Activated CD4-positive, alpha-beta T cell treated with anti-CD3 and anti-CD28 coated beads for 4 hours (primary cell): ENCODE data around the gene ADAM10.

Experiments
- DNase-seq, 2 donors: peaks; one replicate each; pipeline ENCODE4 v3.0.0-alpha.2; 2020

Gene ADAM10

GRCh38 chr15:58568157-58568571, 181.3 kb downstream of the ADAM10 start:
- DNase-seq, result no peak

- DNase-seq, result no peak
Observed at GRCh38 chr15:58566029-58566428, 183.5 kb downstream of the ADAM10 start.

DNA sequence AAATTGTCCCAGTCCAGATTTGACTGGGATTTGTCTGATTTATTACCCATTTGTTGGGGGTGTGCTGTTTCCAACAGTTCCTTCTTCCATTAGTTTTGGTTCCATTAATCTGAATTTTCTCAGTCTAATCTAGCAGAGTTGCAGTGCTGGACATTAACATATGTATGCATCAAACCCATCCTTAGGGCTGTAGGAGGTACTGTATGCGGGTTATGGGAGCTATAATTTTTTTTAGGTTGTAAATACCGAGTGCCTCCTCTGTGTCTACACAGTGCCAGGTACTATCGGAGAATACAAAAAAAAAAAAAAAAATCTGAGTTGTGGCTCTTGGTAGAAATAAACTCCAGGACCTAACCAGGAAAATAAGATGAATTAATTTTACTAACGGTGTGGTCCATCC, 183.9 kb downstream of the ADAM10 start:
- DNase-seq, result no peak

DNA sequence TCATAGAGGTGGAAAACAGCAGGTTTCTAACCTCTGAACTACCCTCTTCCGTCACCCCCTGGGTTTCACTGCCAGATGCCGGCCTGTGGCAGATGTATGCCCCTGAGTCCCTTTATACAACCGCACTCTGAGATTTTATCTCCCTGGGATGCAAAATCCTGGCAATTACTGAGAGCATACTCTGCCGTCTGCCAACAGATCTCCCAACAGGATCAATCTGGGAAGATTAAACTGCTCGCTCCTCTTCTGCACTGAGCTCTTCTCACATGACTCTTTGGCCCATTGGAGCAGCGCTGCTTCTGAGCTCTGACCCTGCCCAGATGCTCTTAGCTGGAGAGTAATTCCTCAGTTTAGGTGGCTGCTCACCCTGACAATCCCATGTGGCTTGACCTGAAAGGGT, 184.5 kb downstream of the ADAM10 start:
- no peak for DNase-seq

GRCh38 chr15:58562135-58562534, 187.4 kb downstream of the ADAM10 start:
- DNase-seq, result no peak

DNA sequence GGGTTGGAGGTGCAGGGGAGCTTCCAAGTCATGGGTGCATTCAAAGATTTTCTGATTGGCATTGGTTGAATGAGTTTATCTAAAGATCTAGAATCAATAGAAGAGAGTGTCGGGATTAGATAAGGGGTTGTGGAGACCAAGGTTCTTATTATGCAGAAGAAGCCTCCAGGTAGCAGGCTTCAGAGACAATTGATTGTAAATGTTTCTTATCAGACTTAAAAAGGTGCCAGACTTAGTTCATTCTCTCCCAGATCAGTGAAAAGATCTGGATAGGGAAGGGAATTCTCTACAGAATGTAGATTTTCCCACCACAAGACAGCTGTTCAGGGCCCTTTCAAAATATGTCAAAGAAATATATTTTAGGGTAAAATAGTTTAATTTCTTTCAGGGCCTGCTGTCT, 188.2 kb downstream of the ADAM10 start:
- DNase-seq, result no peak

DNA sequence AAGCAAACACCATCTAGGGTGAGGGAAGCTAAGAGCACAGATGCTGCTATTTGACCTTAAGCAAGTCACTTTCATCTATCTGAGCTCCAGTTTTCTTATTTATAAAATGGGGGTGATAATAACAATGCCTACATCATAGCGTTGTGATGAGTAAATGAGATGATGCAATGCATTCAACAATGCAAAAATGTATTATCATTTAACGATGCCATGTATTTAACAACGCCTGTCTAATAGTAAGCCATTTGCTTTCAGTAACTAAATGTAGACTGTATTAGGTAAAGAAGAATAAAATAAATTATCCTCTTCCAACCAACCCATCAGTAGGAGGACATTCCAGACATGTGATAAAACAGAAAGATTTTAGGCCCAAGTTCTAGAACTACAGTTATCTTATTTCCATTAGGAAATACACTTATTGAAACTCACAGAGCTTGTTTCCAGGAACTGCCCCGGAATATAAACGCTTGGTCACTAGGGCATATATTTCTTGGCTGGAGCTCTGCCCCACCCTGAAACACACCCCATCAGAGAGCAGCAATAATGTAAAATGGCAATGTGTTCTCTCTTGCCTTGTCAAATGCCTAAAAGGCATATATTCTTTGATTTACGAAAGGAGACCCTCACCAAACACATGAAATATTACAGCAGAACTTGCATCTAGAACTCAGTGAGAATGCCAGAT, 189.5 kb downstream of the ADAM10 start:
- DNase-seq, result no peak

GRCh38 chr15:58558777-58559176, 190.7 kb downstream of the ADAM10 start:
- DNase-seq, result no peak

- DNase-seq, result no peak
Observed at GRCh38 chr15:58556541-58556940, 193.0 kb downstream of the ADAM10 start.

GRCh38 chr15:58556028-58556361, 193.5 kb downstream of the ADAM10 start:
- no peak for DNase-seq

GRCh38 chr15:58555162-58556027, 194.1 kb downstream of the ADAM10 start:
- DNase-seq, result no peak

DNA sequence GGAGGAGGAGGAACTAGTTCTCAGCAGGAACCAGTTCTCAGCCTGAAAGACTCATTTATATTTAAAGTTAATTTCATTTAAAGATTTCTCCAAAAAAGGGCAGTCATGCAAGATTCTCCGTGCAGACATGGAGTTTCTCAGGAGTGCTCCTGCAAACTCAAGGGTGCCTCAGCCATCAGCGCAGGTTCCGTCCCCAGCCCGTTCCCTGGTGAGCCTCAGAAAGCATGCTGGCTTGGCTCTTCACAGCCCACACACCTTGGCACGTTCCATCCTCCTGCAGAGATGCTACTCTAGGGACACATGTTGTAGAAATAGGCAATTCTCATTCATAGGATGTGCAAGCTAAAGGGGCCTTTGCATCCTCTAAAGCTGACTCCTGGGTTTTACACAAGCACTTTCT, 194.7 kb downstream of the ADAM10 start:
- no peak for DNase-seq

- DNase-seq, result no peak
Observed at GRCh38 chr15:58553365-58553918, 196.1 kb downstream of the ADAM10 start.

DNA sequence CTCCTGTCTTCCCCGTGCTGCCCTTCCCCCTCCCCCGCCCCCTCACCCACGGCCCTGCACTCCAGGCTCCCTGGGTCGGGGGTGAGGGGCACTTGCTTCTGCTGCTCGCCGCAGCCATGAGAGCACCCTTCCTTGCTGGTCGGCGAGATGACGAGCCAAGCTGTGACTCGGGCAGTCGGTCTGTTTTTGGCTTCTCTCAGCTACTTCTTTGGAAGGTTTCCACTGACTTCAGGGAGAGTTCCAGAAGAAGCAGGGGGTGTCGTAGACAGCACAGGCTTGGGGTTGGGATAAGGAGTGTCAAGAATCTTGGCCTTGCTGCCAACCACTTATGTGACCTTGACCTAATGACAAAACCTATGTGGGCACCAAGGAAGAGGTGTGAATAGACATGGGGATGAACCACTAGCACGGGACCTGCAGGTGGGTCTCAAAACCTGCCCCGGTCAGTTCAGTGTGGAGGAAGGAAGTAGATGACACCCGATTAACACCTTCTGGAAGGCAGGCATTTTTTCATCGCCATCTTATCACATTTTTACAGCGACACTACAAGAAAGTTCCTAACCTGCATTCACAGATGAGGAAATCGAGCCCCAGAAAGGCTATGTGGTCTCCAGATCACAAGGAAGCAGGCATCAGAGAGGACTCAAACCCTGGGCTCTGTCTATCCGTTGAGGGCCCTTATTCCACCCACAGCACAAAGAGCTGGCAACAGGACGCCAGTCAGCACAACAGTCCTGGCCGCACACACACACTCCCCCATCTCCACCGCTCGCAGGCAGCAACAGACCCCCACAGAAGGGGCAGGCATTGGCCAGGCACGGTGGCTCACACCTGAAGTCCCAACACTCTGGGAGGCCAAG, 196.8 kb downstream of the ADAM10 start:
- DNase-seq, result no peak

DNA sequence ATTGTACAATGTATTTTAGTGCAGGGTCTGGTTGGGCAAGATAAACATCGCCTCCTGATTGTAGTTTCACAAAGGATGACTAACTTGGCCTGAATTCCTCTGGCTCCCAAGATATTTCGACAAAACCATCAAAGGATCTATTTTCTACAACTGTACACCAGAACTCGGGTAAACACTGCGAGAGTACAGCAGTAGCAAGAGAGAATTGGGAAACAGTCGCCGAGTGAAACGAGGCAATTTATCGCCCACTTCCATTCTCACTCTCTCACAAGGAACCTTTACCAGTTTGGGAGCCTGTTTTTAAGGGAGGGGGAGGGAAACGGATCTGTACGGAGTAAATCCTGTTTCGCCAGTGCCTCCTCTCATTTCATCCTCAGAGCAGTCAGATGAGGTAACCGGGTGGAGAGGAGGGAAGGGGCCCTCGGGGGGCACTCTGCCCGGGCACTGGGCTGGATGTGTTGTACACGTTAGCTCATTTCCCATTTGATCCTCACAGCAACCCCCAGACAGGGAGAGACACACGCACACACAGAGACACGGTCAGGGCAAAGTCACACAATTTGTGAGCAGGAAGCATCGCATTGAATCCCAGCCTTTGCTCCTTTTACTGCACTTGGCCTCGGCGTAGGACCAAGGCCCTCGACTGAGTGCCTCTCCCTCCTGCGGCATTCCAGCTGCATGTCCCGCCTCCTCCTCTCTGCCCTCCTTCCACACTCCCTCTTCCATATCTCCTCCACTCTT, 197.6 kb downstream of the ADAM10 start:
- DNase-seq, result no peak

- DNase-seq, result no peak
Observed at GRCh38 chr15:58551084-58551763, 198.3 kb downstream of the ADAM10 start.

DNA sequence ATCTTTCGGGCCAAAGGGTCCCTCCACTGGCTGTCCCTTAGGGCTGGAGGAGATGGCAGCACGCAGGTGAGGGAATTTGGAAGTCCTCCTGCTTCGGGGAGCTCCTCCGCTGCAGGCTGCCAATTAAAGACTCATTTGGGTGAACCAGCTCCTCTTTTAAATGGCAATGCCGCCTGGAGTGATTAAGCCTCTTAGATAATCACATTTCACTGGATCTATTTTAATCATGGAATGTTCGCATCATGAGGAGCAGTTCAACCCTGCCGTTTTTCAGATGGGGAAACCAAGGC, 199.8 kb downstream of the ADAM10 start:
- DNase-seq, result no peak

DNA sequence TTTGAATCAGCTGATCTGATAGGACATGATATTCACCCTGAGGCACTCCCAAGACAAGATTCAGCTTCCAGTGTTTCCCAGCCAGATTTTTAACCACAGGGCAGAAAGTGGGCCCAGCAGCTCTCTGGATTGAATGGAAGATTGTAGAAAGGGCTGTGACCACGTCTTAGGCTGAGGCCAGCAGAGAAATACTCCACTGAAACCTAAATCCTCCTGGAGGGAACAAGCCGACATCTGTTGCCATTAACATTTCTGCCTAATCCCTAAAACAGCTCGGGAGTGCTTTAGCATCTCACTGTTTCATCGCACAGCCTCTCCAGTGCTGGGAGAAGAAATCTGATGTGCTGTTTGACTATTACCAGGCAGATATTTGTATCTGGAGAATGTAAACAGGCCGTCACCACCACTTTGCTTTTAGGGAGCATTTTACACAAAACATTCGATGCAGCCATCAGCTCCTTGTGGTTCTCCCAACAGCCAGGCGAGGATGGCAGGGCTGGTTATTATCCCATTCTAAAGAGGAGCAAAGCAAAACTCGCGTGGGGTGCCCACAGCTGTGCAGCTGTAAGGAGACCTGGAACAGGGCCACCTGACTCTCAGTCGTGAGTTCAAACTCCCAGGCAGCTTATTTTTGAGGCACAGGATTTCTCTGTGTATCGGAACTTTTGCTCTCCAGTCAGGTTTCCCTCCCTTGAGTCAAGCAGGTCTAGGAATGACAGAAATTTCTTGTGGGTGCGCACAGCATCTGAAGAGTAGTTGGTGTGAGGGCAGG, 200.3 kb downstream of the ADAM10 start:
- DNase-seq, result no peak

- no peak for DNase-seq
Observed at GRCh38 chr15:58548308-58549012, 201.0 kb downstream of the ADAM10 start.

DNA sequence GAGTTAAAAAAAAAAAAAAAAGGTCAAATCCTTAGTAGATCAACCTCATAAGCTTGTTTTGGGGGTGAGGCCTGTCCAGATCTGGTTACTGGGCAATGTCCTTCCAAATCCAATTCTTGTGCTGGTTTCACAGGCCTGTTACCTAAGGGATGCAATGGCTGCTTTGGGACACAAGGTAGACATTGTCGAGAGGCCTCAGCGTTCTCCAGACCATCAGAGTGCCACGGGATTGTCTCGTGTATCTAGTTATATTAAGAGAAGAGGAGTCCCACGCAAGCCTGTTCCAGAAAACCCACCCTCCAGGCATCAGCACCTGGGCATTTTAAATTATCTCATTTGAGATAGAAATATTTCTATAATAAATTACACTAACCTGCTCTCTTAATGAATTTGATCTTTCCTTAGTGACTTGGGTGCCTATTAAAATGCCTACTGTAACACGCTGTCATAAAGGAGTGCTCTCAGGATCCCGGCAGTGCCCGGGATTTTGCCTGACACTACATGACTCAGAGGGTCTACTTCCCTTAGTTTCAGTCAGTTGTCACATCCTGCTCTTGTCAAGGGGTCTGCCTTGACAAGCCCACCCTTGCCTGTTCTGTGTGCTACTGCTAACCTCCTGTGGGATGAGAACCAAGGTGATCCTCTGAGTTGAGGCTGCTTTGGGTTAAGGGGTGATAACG, 201.7 kb downstream of the ADAM10 start:
- no peak for DNase-seq
